H1 (cell line): ENCODE measurements around the gene UBE2A. TPM values are rescaled to one million over a fixed set of nuclear protein-coding genes. Genes with fewer than 3 reads are reported as not detected.

Experiments
- CTCF ChIA-PET: fragments of 300-600 bp; sonication (Branson Sonifier 250); formaldehyde crosslinking; loops from one replicate; lab custom pipeline; 2021; ENCODE audit not compliant: partially characterized antibody; lab: Charles Lee
- POLR2A ChIA-PET: fragments of 300-600 bp; sonication (Branson Sonifier 250); formaldehyde crosslinking; loops from one replicate; lab custom pipeline; 2021; ENCODE audit warnings: inconsistent platforms; ENCODE audit not compliant: partially characterized antibody; lab: Charles Lee
- DNase-seq, 2 experiments: peaks; one replicate each; pipeline versions ENCODE4 v3.0.0 to v3.0.0-alpha.2; 2010 to 2022; ENCODE audit warnings: low spot score in 2 of 2, low read depth in 1 of 2, mixed read lengths in 1 of 2
- FAIRE-seq: peaks from 2 replicates; lab custom pipeline; 2011; peaks lifted over from hg19 to GRCh38; lab: Jason Lieb, UNC
- H2AFZ ChIP-seq: 2 replicates; pipeline ENCODE4 v1.8.1; 2012; ENCODE audit warnings: low read length, inconsistent platforms
- H2AK5ac ChIP-seq: 2 replicates; pipeline ENCODE4 v1.6.1; 2013; ENCODE audit warnings: low read depth, low read length
- H2BK120ac ChIP-seq: replicated peaks from 2 replicates; pipeline ENCODE3; 2013; ENCODE audit warnings: low read depth, low read length, inconsistent platforms
- H2BK12ac ChIP-seq: 2 replicates; pipeline ENCODE4 v1.6.1; 2013; ENCODE audit warnings: low read depth, low read length
- H2BK15ac ChIP-seq: 2 replicates; pipeline ENCODE4 v1.6.1; 2013; ENCODE audit warnings: low read length
- H2BK20ac ChIP-seq: 2 replicates; pipeline ENCODE4 v1.6.1; 2013; ENCODE audit warnings: low read length
- H2BK5ac ChIP-seq: 2 replicates; pipeline ENCODE4 v1.6.1; 2013; ENCODE audit warnings: low read depth, low read length
- H3K14ac ChIP-seq: 2 replicates; pipeline ENCODE4 v1.6.1; 2013; ENCODE audit warnings: inconsistent platforms; ENCODE audit not compliant: insufficient read length
- H3K18ac ChIP-seq: 2 replicates; pipeline ENCODE4 v1.6.1; 2013; ENCODE audit warnings: low read length; ENCODE audit errors: extremely low read depth
- H3K23ac ChIP-seq: 2 replicates; pipeline ENCODE4 v1.6.1; 2013; ENCODE audit warnings: inconsistent platforms; ENCODE audit not compliant: insufficient read length
- H3K23me2 ChIP-seq: 2 replicates; pipeline ENCODE4 v1.6.1; 2013; ENCODE audit warnings: low read depth, low read length
- H3K27ac ChIP-seq: 2 replicates; pipeline ENCODE4 v1.6.1; 2011; ENCODE audit warnings: low read depth, low read length, inconsistent platforms
- H3K27me3 ChIP-seq, 4 experiments: replicated peaks in 1 of 4; 1 replicate in 1 of 4; 2 replicates in 3 of 4; pipeline versions ENCODE4 v1.6.1 to v1.8.1; 2011 to 2013; ENCODE audit warnings: low read length in 3 of 4, mild to moderate bottlenecking in 3 of 4, inconsistent platforms in 2 of 4, mixed read lengths in 2 of 4, moderate library complexity in 1 of 4; ENCODE audit not compliant: control insufficient read depth in 3 of 4, insufficient read depth in 3 of 4; ENCODE audit errors: extremely low read depth in 1 of 4
- H3K36me3 ChIP-seq, 4 experiments: 2 replicates each; pipeline versions ENCODE4 v1.6.1 to v1.8.1; 2011 to 2013; ENCODE audit warnings: mild to moderate bottlenecking in 4 of 4, low read length in 3 of 4, moderate library complexity in 2 of 4, control low read depth in 1 of 4, inconsistent platforms in 1 of 4; ENCODE audit not compliant: insufficient read depth in 4 of 4, control insufficient read depth in 2 of 4
- H3K4ac ChIP-seq: replicated peaks from 2 replicates; pipeline ENCODE3; 2013; ENCODE audit warnings: low read length, low read depth, mixed read lengths, inconsistent platforms; ENCODE audit not compliant: insufficient read length
- H3K4me1 ChIP-seq, 4 experiments: replicated peaks in 1 of 4; 1 replicate in 1 of 4; 2 replicates in 3 of 4; pipeline versions ENCODE4 v1.6.1 to v1.8.1; 2011 to 2013; ENCODE audit warnings: low read length in 3 of 4, inconsistent platforms in 2 of 4, mixed read lengths in 1 of 4; ENCODE audit not compliant: insufficient read depth in 4 of 4, control insufficient read depth in 3 of 4
- H3K4me2 ChIP-seq, 2 experiments: 2 replicates each; pipeline versions ENCODE4 v1.6.1 to v1.8.1; 2011 to 2013; ENCODE audit warnings: low read depth in 2 of 2, low read length in 2 of 2, control low read depth in 1 of 2, inconsistent platforms in 1 of 2, mild to moderate bottlenecking in 1 of 2; ENCODE audit not compliant: insufficient read depth in 1 of 2
- H3K4me3 ChIP-seq, 4 experiments: fragments of 200-600, 300-600 bp in 1 of 4; sonication (generic), shearing (Covaris generic), sonication (Bioruptor Twin) in 1 of 4; 2 replicates each; pipeline versions ENCODE4 v1.5.1 to v1.8.1; 2011 to 2016; ENCODE audit warnings: low read length in 4 of 4, low read depth in 3 of 4, control low read depth in 2 of 4, inconsistent platforms in 2 of 4, mild to moderate bottlenecking in 2 of 4, mixed read lengths in 1 of 4, moderate library complexity in 1 of 4; ENCODE audit not compliant: insufficient read depth in 2 of 4; ENCODE audit errors: extremely low read depth in 1 of 4
- H3K56ac ChIP-seq: replicated peaks from 2 replicates; pipeline ENCODE3; 2013; ENCODE audit warnings: low read depth, mild to moderate bottlenecking, mixed read lengths, low read length, inconsistent platforms; ENCODE audit not compliant: insufficient read length
- H3K79me1 ChIP-seq: 2 replicates; pipeline ENCODE4 v1.6.1; 2013; ENCODE audit warnings: low read depth, low read length, control low read depth
- H3K79me2 ChIP-seq, 2 experiments: 2 replicates each; pipeline versions ENCODE4 v1.6.1 to v1.8.1; 2012 to 2013; ENCODE audit warnings: low read length in 2 of 2, mild to moderate bottlenecking in 2 of 2, inconsistent platforms in 1 of 2; ENCODE audit not compliant: insufficient read depth in 2 of 2, control insufficient read depth in 1 of 2
- H3K9ac ChIP-seq, 4 experiments: replicated peaks in 1 of 4; 1 replicate in 1 of 4; 2 replicates in 3 of 4; pipeline versions ENCODE4 v1.6.1 to v1.8.1; 2011 to 2013; ENCODE audit warnings: low read depth in 3 of 4, low read length in 3 of 4, control low read depth in 2 of 4, mild to moderate bottlenecking in 2 of 4, moderate library complexity in 2 of 4, inconsistent platforms in 1 of 4; ENCODE audit errors: extremely low read depth in 1 of 4
- H3K9me3 ChIP-seq, 2 experiments: 2 replicates each; pipeline versions ENCODE4 v1.6.1 to v1.8.1; 2012 to 2013; ENCODE audit warnings: mild to moderate bottlenecking in 2 of 2, moderate library complexity in 2 of 2, control low read depth in 1 of 2, inconsistent platforms in 1 of 2, low read depth in 1 of 2, low read length in 1 of 2, mixed read lengths in 1 of 2; ENCODE audit not compliant: insufficient read depth in 2 of 2
- H4K20me1 ChIP-seq, 2 experiments: replicated peaks in 1 of 2; 2 replicates each; pipeline versions ENCODE3 to v1.8.1; 2011 to 2013; ENCODE audit warnings: inconsistent platforms in 2 of 2, low read length in 2 of 2, mild to moderate bottlenecking in 1 of 2; ENCODE audit not compliant: insufficient read depth in 2 of 2, control insufficient read depth in 1 of 2
- H4K5ac ChIP-seq: 2 replicates; pipeline ENCODE4 v1.6.1; 2013; ENCODE audit warnings: low read length, low read depth, mixed read lengths, inconsistent platforms; ENCODE audit not compliant: insufficient read length
- H4K8ac ChIP-seq: 2 replicates; pipeline ENCODE4 v1.8.0; 2013; ENCODE audit warnings: mild to moderate bottlenecking, moderate library complexity, low read length, inconsistent platforms; ENCODE audit not compliant: insufficient read depth; ENCODE audit errors: extremely low read depth
- H4K91ac ChIP-seq: replicated peaks from 2 replicates; pipeline ENCODE3; 2013; ENCODE audit warnings: low read length, mixed read lengths, inconsistent platforms; ENCODE audit not compliant: insufficient read length
- BACH1 ChIP-seq: IDR thresholded peaks from 2 replicates; pipeline ENCODE4 v1.6.1; 2012; ENCODE audit warnings: low read length, improper control_type of control experiment
- BCL11A ChIP-seq, 2 experiments: IDR thresholded peaks; one replicate each; pipeline ENCODE4 v1.6.1; 2011; ENCODE audit warnings: low read depth in 2 of 2, low read length in 2 of 2, mild to moderate bottlenecking in 2 of 2
- CTBP2 ChIP-seq: IDR thresholded peaks from 2 replicates; pipeline ENCODE4 v1.7.0; 2011; ENCODE audit warnings: borderline replicate concordance, mild to moderate bottlenecking, moderate library complexity, mixed read lengths, low read length; ENCODE audit not compliant: insufficient read depth, insufficient read length
- JUN ChIP-seq: IDR thresholded peaks from 2 replicates; pipeline ENCODE4 v1.6.1; 2011; ENCODE audit warnings: low read depth, mild to moderate bottlenecking, improper control_type of control experiment, low read length
- KDM1A ChIP-seq: fragments of 200-600, 300-600 bp; sonication (generic); IDR thresholded peaks from 2 replicates; pipeline ENCODE4 v1.7.1; 2016; ENCODE audit warnings: mild to moderate bottlenecking, low read length, borderline replicate concordance
- NRF1 ChIP-seq: IDR thresholded peaks from 2 replicates; pipeline ENCODE4 v1.6.1; 2011; ENCODE audit warnings: mild to moderate bottlenecking, low read depth, low read length, improper control_type of control experiment
- POU5F1 ChIP-seq: IDR thresholded peaks from 2 replicates; pipeline ENCODE4 v1.6.1; 2011; ENCODE audit warnings: low read depth, mild to moderate bottlenecking, low read length, moderate library complexity
- RAD21 ChIP-seq, 2 experiments: IDR thresholded peaks in 1 of 2; conservative IDR thresholded peaks in 1 of 2; 2 replicates each; pipeline ENCODE4 v1.6.1; 2011; ENCODE audit warnings: low read depth in 2 of 2, low read length in 2 of 2, improper control_type of control experiment in 1 of 2, inconsistent platforms in 1 of 2, mild to moderate bottlenecking in 1 of 2, moderate library complexity in 1 of 2
- SRF ChIP-seq: IDR thresholded peaks from 2 replicates; pipeline ENCODE4 v1.6.1; 2011; ENCODE audit warnings: mild to moderate bottlenecking, low read depth, low read length, moderate library complexity
- TAF1 ChIP-seq: IDR thresholded peaks from 2 replicates; pipeline ENCODE4 v1.6.1; 2011; ENCODE audit warnings: mild to moderate bottlenecking, low read depth, low read length
- TBP ChIP-seq: IDR thresholded peaks from 2 replicates; pipeline ENCODE4 v1.6.1; 2011; ENCODE audit warnings: low read depth, low read length, improper control_type of control experiment
- WGBS, 2 experiments: shearing (Covaris generic) in 1 of 2; methylation state at CpG; one replicate each; pipeline versions ENCODE4 v1.1.6 to v1.1.7; 2013 to 2015; ENCODE audit warnings: low lambda C conversion rate in 2 of 2, mixed read lengths in 2 of 2, inconsistent platforms in 1 of 2, low coverage in 1 of 2, missing lambda C conversion rate in 1 of 2; ENCODE audit not compliant: insufficient replicate concordance in 2 of 2, insufficient coverage in 1 of 2, insufficient read length in 1 of 2; ENCODE audit errors: extremely low coverage in 1 of 2, missing lambda C conversion rate in 1 of 2; 5-methylcytosine and 5-hydroxymethylcytosine counted together
- polyA plus RNA-seq, 7 experiments: library from polyadenylated mRNA; depleted of rRNA in 3 of 7; stranded (reverse) in 5 of 7; unstranded in 2 of 7; fragments of >200 nt in 5 of 7; fragments of 200-250 nt in 2 of 7; gene quantifications; 1 replicate in 5 of 7; 2 replicates in 1 of 7; 4 replicates in 1 of 7; pipeline versions ENCODE4 v1.2.1 to v1.2.3, GENCODE V29; 2011 to 2013; ENCODE audit warnings: missing spikeins in 2 of 7, mixed read lengths in 2 of 7
- total RNA-seq: library from RNA; stranded (reverse); fragmentation: NEBNext Ultra II Directional; extraction: Animal tissue kit (Norgen Biotek cat#: 25700); gene quantifications from 2 replicates; pipeline ENCODE4 v1.2.1, GENCODE V29; 2021
- TF ChIP-seq, protein P1 (sequence below): IDR thresholded peaks from 2 replicates; pipeline ENCODE4 v1.6.1; 2012; ENCODE audit warnings: inconsistent platforms

The UBE2A gene
- total and polyA plus RNA-seq, 2 of the 8 experiments (the other 6 are each of a cell fraction or from before 2014, with no cell fraction given) = 24.8 to 43.9 TPM

DNA sequence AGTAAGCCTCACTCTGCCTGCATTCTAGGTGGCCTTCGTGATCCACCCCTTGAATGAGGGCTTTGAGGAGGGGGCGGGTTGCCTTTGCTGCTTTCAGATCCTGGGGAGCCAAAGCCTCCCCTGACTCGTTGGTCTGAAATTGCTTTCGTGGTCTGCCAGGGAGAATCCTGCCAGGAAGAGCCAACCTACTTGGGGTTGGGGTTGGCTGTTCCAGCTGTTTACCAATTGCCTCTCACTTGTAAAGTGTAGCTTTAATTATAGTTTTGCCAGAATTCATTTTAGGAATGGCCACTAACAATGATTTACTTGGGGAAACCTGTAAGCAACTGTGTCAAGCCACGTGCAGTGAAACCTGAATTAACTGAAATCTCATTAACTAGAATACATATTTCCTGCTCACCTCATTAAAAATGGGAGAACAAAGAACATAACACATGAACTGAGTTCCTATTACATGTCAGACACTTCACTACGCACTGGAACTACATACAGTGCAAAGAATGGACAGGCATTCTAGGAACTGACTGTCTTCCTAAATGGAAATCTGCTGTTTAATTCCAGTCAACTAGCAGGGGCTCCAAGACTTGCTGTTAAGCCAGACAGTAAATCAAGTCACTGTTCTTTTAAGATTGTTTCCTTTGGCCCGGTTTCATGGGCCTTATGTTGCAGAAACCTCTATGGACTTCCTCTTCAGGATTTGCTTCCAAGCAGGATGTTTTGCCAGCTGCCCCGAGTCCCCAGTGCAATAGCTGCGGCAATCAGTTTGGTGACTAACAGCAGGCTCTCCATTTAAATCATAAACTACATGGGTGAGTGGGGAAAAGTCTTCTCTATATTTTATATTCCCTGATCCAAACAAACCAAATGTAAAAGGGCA, 48.2 kb downstream of the UBE2A start:
- Histone ChIP-seq H3K79me2 (no peaks in the 10 kb centered on the region), H3K4me2 (no peak overlapping the region), H3K4me3 (no peak overlapping the region), H3K27ac (no peak overlapping the region), H4K20me1 (no peaks in the 10 kb centered on the region), H2BK120ac (no peak overlapping the region), H2BK15ac (no peak overlapping the region), H3K4ac (no peak overlapping the region), H2BK5ac (no peak overlapping the region), H4K91ac (no peak overlapping the region), H3K18ac (no peak overlapping the region), H3K23me2 (no peaks in the 10 kb centered on the region), H3K27me3 (no peaks in the 10 kb centered on the region), H3K56ac (no peak overlapping the region), H4K5ac (no peak overlapping the region), H3K23ac (no peak overlapping the region), H2AK5ac (no peak overlapping the region), H4K8ac (no peak overlapping the region), H3K79me1 (no peaks in the 10 kb centered on the region), H2BK12ac (no peak overlapping the region), H2BK20ac (no peak overlapping the region), H3K36me3 (no peaks in the 10 kb centered on the region; a peak in 1 of 8 replicates), H3K14ac (no peak overlapping the region), H3K4me1 (peaks cover 0 to 5% (median 3%) of the 10 kb centered on the region in 4 experiments; a peak in 2 of 7 replicates), H3K9ac (no peak overlapping the region), H2AFZ (no peak overlapping the region), H3K9me3 (no peaks in the 10 kb centered on the region)
- FAIRE-seq = no peak
- WGBS, 2 experiments = 88% methylated on average over 9 of the region's 9 CpGs; no CpG with 5 or more reads in 1 of the 2 experiments
- no peak for DNase-seq
- POLR2A ChIA-PET = interaction anchor here (1.1 kb wide), 1 partner anchor 70 kb away, joined by 5 read pairs; the partner anchor contains the start of gene SEPTIN6
- CTCF ChIA-PET = interaction anchor here (0.6 kb wide), 1 partner anchor 105 kb away, joined by 3 read pairs; no protein-coding TSS in a partner anchor
- TF ChIP-seq, protein P1, sequence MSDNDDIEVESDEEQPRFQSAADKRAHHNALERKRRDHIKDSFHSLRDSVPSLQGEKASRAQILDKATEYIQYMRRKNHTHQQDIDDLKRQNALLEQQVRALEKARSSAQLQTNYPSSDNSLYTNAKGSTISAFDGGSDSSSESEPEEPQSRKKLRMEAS = no peak
- TF ChIP-seq BACH1 (no peak), SRF (no peak), RAD21 (IDR thresholded peaks at IDR 0.05 in 1 of 2, conservative IDR thresholded peaks at IDR 0.05 in 1 of 2; ENCODE audit: low read depth in 2 of 2, low read length in 2 of 2) (no peak), JUN (no peak), KDM1A (no peak), NRF1 (no peak), CTBP2 (no peak), POU5F1 (no peak), BCL11A (IDR thresholded peaks at IDR 0.05; ENCODE audit: low read depth in 2 of 2, low read length in 2 of 2) (no peak), TAF1 (no peak), TBP (no peak)
